Stimulated activated effector memory CD8-positive, alpha-beta T cell treated with anti-CD3 and anti-CD28 coated beads, Interleukin-12 subunit alpha, Interleukin-12 subunit beta, amount 100 ng/mL, for 72 hours (primary cell): ENCODE data around the gene JARID2.
A peak's percentile ranks its signal among the peaks of the same experiment; 100 is the strongest.

Source experiments
- ATAC-seq: fragments of 150-1000 bp; cut with Tn5 transposase; 2 replicates; pipeline ENCODE4 v1.10.0; 2021
- DNase-seq, 2 donors: peaks; one replicate each; pipeline ENCODE4 v3.0.0; 2021 to 2022; ENCODE audit warnings: low spot score in 2 of 2
- H3K27ac Mint-ChIP-seq: one replicate; pipeline ENCODE4 v1.8.0; 2022; ENCODE audit warnings: mild to moderate bottlenecking, mixed read lengths
- H3K36me3 Mint-ChIP-seq: one replicate; pipeline ENCODE4 v1.8.0; 2022; ENCODE audit warnings: mild to moderate bottlenecking, mixed read lengths
- H3K4me1 Mint-ChIP-seq: one replicate; pipeline ENCODE4 v1.8.0; 2022; ENCODE audit warnings: mixed read lengths
- H3K4me3 Mint-ChIP-seq: one replicate; pipeline ENCODE4 v1.8.0; 2022; ENCODE audit warnings: mild to moderate bottlenecking, mixed read lengths
- H3K9me3 Mint-ChIP-seq: one replicate; pipeline ENCODE4 v1.8.0; 2022; ENCODE audit warnings: mixed read lengths

The JARID2 gene

GRCh38 chr6:15547400-15547799 lies 301.5 kb downstream of the JARID2 start:
- Mint-ChIP-seq H3K4me1 (peaks cover 21% of the 10 kb centered on the region), H3K36me3 (no peaks in the 10 kb centered on the region), H3K9me3 (peaks cover 6% of the 10 kb centered on the region), H3K27ac (no peak overlapping the region), H3K4me3 (no peak overlapping the region)
- DNase-seq (no peak), ATAC-seq (no peak)

GRCh38 chr6:15549371-15549770 lies 303.5 kb downstream of the JARID2 start:
- Mint-ChIP-seq H3K36me3 (no peaks in the 10 kb centered on the region), H3K4me1 (peaks cover 17% of the 10 kb centered on the region), H3K27ac (no peak overlapping the region), H3K9me3 (no peaks in the 10 kb centered on the region), H3K4me3 (no peak overlapping the region)
- ATAC-seq: no peak
- DNase-seq: no peak

GRCh38 chr6:15550546-15551123 lies 304.8 kb downstream of the JARID2 start:
- ATAC-seq: no peak
- Mint-ChIP-seq H3K9me3 (no peaks in the 10 kb centered on the region), H3K4me1 (peaks cover 22% of the 10 kb centered on the region), H3K36me3 (no peaks in the 10 kb centered on the region), H3K4me3 (no peak overlapping the region), H3K27ac (no peak overlapping the region)
- DNase-seq: no peak

GRCh38 chr6:15551262-15551661 lies 305.4 kb downstream of the JARID2 start:
- ATAC-seq: no peak
- Mint-ChIP-seq H3K4me1 (peaks cover 22% of the 10 kb centered on the region), H3K27ac (peak overlapping the region; percentile 36), H3K36me3 (no peaks in the 10 kb centered on the region), H3K4me3 (no peak overlapping the region), H3K9me3 (no peaks in the 10 kb centered on the region)
- no peak for DNase-seq

GRCh38 chr6:15551798-15552197 lies 305.9 kb downstream of the JARID2 start:
- no peaks in the 10 kb centered on the region for H3K36me3 Mint-ChIP-seq
- no peaks in the 10 kb centered on the region for H3K9me3 Mint-ChIP-seq
- DNase-seq (no peak), ATAC-seq (no peak)
- no peak overlapping the region for H3K4me3 Mint-ChIP-seq
- H3K27ac Mint-ChIP-seq: peak overlapping the region; percentile 36
- peaks cover 27% of the 10 kb centered on the region for H3K4me1 Mint-ChIP-seq

- no peaks in the 10 kb centered on the region for H3K9me3 Mint-ChIP-seq
- peaks cover 29% of the 10 kb centered on the region for H3K4me1 Mint-ChIP-seq
- no peak for DNase-seq
- ATAC-seq: no peak
- H3K36me3 Mint-ChIP-seq: no peaks in the 10 kb centered on the region
- no peak overlapping the region for H3K4me3 Mint-ChIP-seq
- H3K27ac Mint-ChIP-seq: no peak overlapping the region
Observed at GRCh38 chr6:15553031-15553430, 307.2 kb downstream of the JARID2 start.

- Mint-ChIP-seq H3K27ac (no peak overlapping the region), H3K4me1 (peaks cover 29% of the 10 kb centered on the region), H3K4me3 (no peak overlapping the region), H3K9me3 (no peaks in the 10 kb centered on the region), H3K36me3 (no peaks in the 10 kb centered on the region)
- no peak for DNase-seq
- no peak for ATAC-seq
Observed at GRCh38 chr6:15553736-15554294, 307.9 kb downstream of the JARID2 start.

GRCh38 chr6:15554728-15555100 lies 308.8 kb downstream of the JARID2 start:
- ATAC-seq (no peak), DNase-seq (no peak)
- Mint-ChIP-seq H3K27ac (no peak overlapping the region), H3K9me3 (no peaks in the 10 kb centered on the region), H3K4me1 (peaks cover 29% of the 10 kb centered on the region), H3K4me3 (no peak overlapping the region), H3K36me3 (no peaks in the 10 kb centered on the region)

- H3K4me3 Mint-ChIP-seq: no peak overlapping the region
- no peaks in the 10 kb centered on the region for H3K36me3 Mint-ChIP-seq
- no peak overlapping the region for H3K27ac Mint-ChIP-seq
- H3K4me1 Mint-ChIP-seq: peaks cover 28% of the 10 kb centered on the region
- no peaks in the 10 kb centered on the region for H3K9me3 Mint-ChIP-seq
- no peak for DNase-seq
- ATAC-seq: no peak
Observed at GRCh38 chr6:15555101-15556038, 309.5 kb downstream of the JARID2 start.

GRCh38 chr6:15556711-15557110 lies 310.8 kb downstream of the JARID2 start:
- Mint-ChIP-seq H3K36me3 (no peaks in the 10 kb centered on the region), H3K9me3 (no peaks in the 10 kb centered on the region), H3K4me1 (peaks cover 16% of the 10 kb centered on the region), H3K4me3 (no peak overlapping the region), H3K27ac (peak overlapping the region; percentile 8)
- ATAC-seq: no peak
- DNase-seq: no peak

GRCh38 chr6:15557174-15557573 lies 311.3 kb downstream of the JARID2 start:
- no peak overlapping the region for H3K27ac Mint-ChIP-seq
- no peak for ATAC-seq
- no peaks in the 10 kb centered on the region for H3K9me3 Mint-ChIP-seq
- no peak overlapping the region for H3K4me3 Mint-ChIP-seq
- no peak for DNase-seq
- no peaks in the 10 kb centered on the region for H3K36me3 Mint-ChIP-seq
- peaks cover 12% of the 10 kb centered on the region for H3K4me1 Mint-ChIP-seq

- Mint-ChIP-seq H3K27ac (no peak overlapping the region), H3K4me1 (peaks cover 13% of the 10 kb centered on the region)
Observed at GRCh38 chr6:15560713-15561112, 314.8 kb downstream of the JARID2 start.

GRCh38 chr6:15561447-15562199 lies 315.8 kb downstream of the JARID2 start:
- Mint-ChIP-seq H3K4me3 (no peak overlapping the region), H3K27ac (no peak overlapping the region), H3K4me1 (peaks cover 10% of the 10 kb centered on the region), H3K9me3 (no peaks in the 10 kb centered on the region), H3K36me3 (no peaks in the 10 kb centered on the region)
- DNase-seq: no peak
- ATAC-seq: no peak

More at GRCh38 chr6:15560713-15561112, 314.8 kb downstream of the JARID2 start:
- DNase-seq: no peak
- no peaks in the 10 kb centered on the region for H3K9me3 Mint-ChIP-seq
- no peak for ATAC-seq
- no peaks in the 10 kb centered on the region for H3K36me3 Mint-ChIP-seq
- no peak overlapping the region for H3K4me3 Mint-ChIP-seq

- no peaks in the 10 kb centered on the region for H3K9me3 Mint-ChIP-seq
- DNase-seq (no peak), ATAC-seq (no peak)
Observed at GRCh38 chr6:15562977-15563376, 317.1 kb downstream of the JARID2 start.

More at GRCh38 chr6:15562977-15563376, 317.1 kb downstream of the JARID2 start:
- no peaks in the 10 kb centered on the region for H3K36me3 Mint-ChIP-seq
- peaks cover 6% of the 10 kb centered on the region for H3K4me1 Mint-ChIP-seq
- no peak overlapping the region for H3K27ac Mint-ChIP-seq
- H3K4me3 Mint-ChIP-seq: no peak overlapping the region
